ENCODE results near the gene ABCF3.

The ABCF3 gene

DNA sequence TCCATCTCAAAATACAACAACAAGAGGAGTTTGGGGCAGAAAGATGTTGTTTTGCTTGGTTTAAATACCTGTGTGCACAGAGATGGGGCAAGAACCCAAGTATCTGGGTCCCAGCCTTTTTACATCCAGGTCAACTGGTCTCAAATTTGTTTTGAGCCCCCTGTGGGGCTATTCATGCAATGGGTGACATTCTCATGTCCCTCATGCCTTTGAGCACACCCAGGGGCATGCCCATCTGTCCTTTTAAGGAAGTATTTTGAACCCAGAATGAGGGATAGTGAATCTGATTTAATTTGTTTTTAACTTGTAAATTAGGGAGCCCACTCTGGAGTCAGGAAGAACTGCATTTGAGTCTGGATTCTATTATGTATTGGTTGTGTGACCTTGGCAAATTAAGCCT is 14.8 kb downstream of the ABCF3 start:
- H3K4me3 ChIP-seq (ENCODE audit: low read length in 2 of 2): no peak overlapping the region
- no peaks in the 10 kb centered on the region for H3K27me3 ChIP-seq (ENCODE audit: control insufficient read depth in 2 of 2, insufficient read depth in 2 of 2, low read length in 2 of 2)
- no peak overlapping the region for H3K9ac ChIP-seq (ENCODE audit: low read depth in 1 of 2, low read length in 2 of 2)
- H3K4me1 ChIP-seq (ENCODE audit: control insufficient read depth in 2 of 2, insufficient read depth in 2 of 2, low read length in 2 of 2): no peaks in the 10 kb centered on the region
- H3K9me3 ChIP-seq (ENCODE audit: control insufficient read depth in 2 of 2, low read length in 2 of 2): no peaks in the 10 kb centered on the region
- H3K27ac ChIP-seq (ENCODE audit: low read depth in 2 of 2, low read length in 2 of 2): no peak overlapping the region
- H3K36me3 ChIP-seq (ENCODE audit: control insufficient read depth in 2 of 2, insufficient read depth in 2 of 2, low read length in 2 of 2): peaks cover 2 to 4% of the 10 kb centered on the region in 2 donors

DNA sequence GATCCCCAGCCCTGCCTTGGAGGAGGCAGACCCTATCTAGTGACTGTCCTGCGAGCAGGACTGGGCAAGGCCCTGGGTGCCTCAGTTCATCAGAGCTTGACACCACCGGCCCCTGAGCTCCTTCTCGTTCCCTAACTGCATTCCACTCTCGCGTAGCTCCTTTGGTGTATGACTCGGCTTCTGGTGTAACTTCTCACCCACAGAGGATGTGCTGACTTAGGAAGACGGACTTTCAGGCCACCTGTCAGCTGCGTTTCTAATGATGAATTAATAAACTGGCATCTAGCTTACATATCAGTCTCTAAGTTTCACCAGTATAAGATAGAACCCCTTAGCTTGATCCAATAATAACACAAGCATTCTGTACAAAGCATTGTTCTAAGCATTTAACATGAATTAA is 17.5 kb downstream of the ABCF3 start:
- H3K36me3 ChIP-seq (ENCODE audit: control insufficient read depth in 2 of 2, insufficient read depth in 2 of 2, low read length in 2 of 2): no peaks in the 10 kb centered on the region
- H3K27me3 ChIP-seq (ENCODE audit: control insufficient read depth in 2 of 2, insufficient read depth in 2 of 2, low read length in 2 of 2): no peaks in the 10 kb centered on the region
- H3K27ac ChIP-seq (ENCODE audit: low read depth in 2 of 2, low read length in 2 of 2): no peak overlapping the region
- H3K9me3 ChIP-seq (ENCODE audit: control insufficient read depth in 2 of 2, low read length in 2 of 2): no peaks in the 10 kb centered on the region
- H3K9ac ChIP-seq (ENCODE audit: low read depth in 1 of 2, low read length in 2 of 2): no peak overlapping the region
- no peak overlapping the region for H3K4me3 ChIP-seq (ENCODE audit: low read length in 2 of 2)
- H3K4me1 ChIP-seq (ENCODE audit: control insufficient read depth in 2 of 2, insufficient read depth in 2 of 2, low read length in 2 of 2): no peaks in the 10 kb centered on the region

DNA sequence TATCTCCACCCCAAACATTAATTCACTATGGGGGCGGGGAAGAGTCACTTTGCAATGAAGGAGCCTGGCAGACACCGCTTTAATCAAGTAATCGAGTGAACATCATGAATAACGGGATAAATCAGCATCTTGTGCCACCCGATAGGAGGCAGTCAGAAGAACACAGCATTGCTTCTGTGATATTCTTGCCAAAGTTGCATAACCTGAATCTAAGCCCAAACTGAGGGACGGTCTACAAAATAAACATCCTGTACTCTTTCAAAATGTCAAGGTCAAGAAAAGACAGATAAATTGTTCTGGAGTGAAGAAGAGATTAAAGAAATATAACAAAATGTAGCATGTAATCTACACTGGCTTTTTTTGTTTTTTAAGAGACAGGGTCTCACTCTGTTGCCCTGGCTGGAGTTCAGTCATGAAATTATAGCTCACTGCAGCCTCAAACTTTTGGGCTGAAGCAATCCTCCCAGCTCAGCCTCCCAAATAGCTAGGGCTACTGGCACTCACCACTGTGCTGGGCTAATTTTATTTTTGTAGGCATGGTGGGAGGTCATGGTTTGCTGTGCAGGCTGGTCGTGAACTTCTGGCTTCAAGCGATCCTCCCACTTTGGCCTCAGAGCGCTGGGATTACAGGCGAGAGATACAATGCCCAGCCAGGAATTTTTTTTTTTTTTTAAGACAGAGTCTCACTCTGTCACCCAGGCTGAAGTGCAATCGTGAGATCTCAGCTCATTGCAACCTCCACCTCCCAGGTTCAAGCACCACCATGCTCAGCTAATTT is 23.3 kb downstream of the ABCF3 start:
- H3K27ac ChIP-seq (ENCODE audit: low read depth in 2 of 2, low read length in 2 of 2): no peak overlapping the region
- H3K4me1 ChIP-seq (ENCODE audit: control insufficient read depth in 2 of 2, insufficient read depth in 2 of 2, low read length in 2 of 2): no peaks in the 10 kb centered on the region
- H3K9ac ChIP-seq (ENCODE audit: low read depth in 1 of 2, low read length in 2 of 2): no peak overlapping the region
- no peak overlapping the region for H3K4me3 ChIP-seq (ENCODE audit: low read length in 2 of 2)
- H3K9me3 ChIP-seq (ENCODE audit: control insufficient read depth in 2 of 2, low read length in 2 of 2): no peaks in the 10 kb centered on the region
- no peaks in the 10 kb centered on the region for H3K27me3 ChIP-seq (ENCODE audit: control insufficient read depth in 2 of 2, insufficient read depth in 2 of 2, low read length in 2 of 2)
- H3K36me3 ChIP-seq (ENCODE audit: control insufficient read depth in 2 of 2, insufficient read depth in 2 of 2, low read length in 2 of 2): no peaks in the 10 kb centered on the region

DNA sequence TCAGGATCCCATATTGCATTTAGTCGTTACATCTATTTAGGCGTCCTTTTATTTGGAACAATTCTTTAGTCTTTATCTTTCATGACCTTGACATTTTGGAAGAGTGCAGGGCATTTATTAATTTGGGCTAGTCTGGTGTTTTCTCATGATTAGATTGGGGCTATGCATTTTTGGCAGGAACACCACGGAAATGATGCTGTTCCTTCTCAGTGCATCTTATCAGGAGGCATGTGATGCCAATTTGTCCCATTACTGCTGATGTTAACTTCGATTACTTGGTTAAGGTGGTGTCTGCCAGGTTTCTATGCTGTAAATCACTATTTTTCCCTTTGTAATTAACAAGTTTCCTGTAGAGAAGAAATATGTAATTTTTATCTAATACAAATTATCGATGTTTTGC is 25.3 kb downstream of the ABCF3 start:
- no peaks in the 10 kb centered on the region for H3K4me1 ChIP-seq (ENCODE audit: control insufficient read depth in 2 of 2, insufficient read depth in 2 of 2, low read length in 2 of 2)
- H3K27ac ChIP-seq (ENCODE audit: low read depth in 2 of 2, low read length in 2 of 2): no peak overlapping the region
- H3K36me3 ChIP-seq (ENCODE audit: control insufficient read depth in 2 of 2, insufficient read depth in 2 of 2, low read length in 2 of 2): no peaks in the 10 kb centered on the region
- H3K9ac ChIP-seq (ENCODE audit: low read depth in 1 of 2, low read length in 2 of 2): no peak overlapping the region
- H3K4me3 ChIP-seq (ENCODE audit: low read length in 2 of 2): no peak overlapping the region
- H3K9me3 ChIP-seq (ENCODE audit: control insufficient read depth in 2 of 2, low read length in 2 of 2): no peaks in the 10 kb centered on the region
- H3K27me3 ChIP-seq (ENCODE audit: control insufficient read depth in 2 of 2, insufficient read depth in 2 of 2, low read length in 2 of 2): no peaks in the 10 kb centered on the region

DNA sequence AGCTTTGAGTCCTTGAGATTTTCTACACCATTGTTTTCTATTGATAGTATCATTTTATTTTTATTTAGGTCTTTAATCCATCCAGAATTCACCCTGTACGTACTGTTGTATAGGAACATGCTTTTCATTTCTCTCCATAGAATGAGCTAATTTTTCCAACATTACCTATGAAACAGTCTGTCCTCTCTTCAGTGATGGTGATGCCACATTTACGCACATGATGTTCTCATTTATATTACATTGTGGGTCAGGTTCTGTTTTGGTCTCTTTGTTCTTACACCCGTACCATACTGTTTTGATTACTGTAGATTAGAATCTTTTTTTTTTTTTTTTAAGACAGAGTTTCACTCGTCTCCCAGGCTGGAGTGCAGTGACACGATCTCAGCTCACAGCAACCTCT is 25.7 kb downstream of the ABCF3 start:
- H3K4me1 ChIP-seq (ENCODE audit: control insufficient read depth in 2 of 2, insufficient read depth in 2 of 2, low read length in 2 of 2): no peaks in the 10 kb centered on the region
- H3K27ac ChIP-seq (ENCODE audit: low read depth in 2 of 2, low read length in 2 of 2): no peak overlapping the region
- no peak overlapping the region for H3K9ac ChIP-seq (ENCODE audit: low read depth in 1 of 2, low read length in 2 of 2)
- no peaks in the 10 kb centered on the region for H3K36me3 ChIP-seq (ENCODE audit: control insufficient read depth in 2 of 2, insufficient read depth in 2 of 2, low read length in 2 of 2)
- H3K27me3 ChIP-seq (ENCODE audit: control insufficient read depth in 2 of 2, insufficient read depth in 2 of 2, low read length in 2 of 2): no peaks in the 10 kb centered on the region
- H3K9me3 ChIP-seq (ENCODE audit: control insufficient read depth in 2 of 2, low read length in 2 of 2): no peaks in the 10 kb centered on the region
- no peak overlapping the region for H3K4me3 ChIP-seq (ENCODE audit: low read length in 2 of 2)

DNA sequence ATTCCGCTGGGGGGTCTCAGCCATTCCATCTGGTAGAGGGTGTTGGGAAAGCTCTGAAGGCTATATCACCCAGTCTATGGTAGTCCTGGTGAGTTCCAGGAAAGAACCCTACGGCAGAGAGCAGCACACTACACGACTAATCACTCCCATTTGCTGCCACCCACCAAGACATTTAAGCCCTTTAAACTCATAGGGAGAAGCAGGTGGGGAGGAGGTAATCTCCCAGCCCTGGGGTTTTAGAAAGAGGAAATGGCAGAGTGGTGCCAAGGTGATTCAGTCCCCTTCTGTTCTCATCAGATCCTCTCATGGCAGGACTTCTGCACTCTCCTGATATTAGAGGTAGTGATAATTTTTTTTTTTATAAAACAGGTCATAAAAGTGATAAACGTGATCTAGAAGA is 32.8 kb downstream of the ABCF3 start:
- Histone ChIP-seq H3K27me3 (ENCODE audit: control insufficient read depth in 2 of 2, insufficient read depth in 2 of 2, low read length in 2 of 2) (no peaks in the 10 kb centered on the region), H3K4me1 (ENCODE audit: control insufficient read depth in 2 of 2, insufficient read depth in 2 of 2, low read length in 2 of 2) (no peaks in the 10 kb centered on the region), H3K9ac (ENCODE audit: low read depth in 1 of 2, low read length in 2 of 2) (no peak overlapping the region), H3K27ac (ENCODE audit: low read depth in 2 of 2, low read length in 2 of 2) (no peak overlapping the region), H3K9me3 (ENCODE audit: control insufficient read depth in 2 of 2, low read length in 2 of 2) (no peaks in the 10 kb centered on the region), H3K4me3 (ENCODE audit: low read length in 2 of 2) (no peak overlapping the region), H3K36me3 (ENCODE audit: control insufficient read depth in 2 of 2, insufficient read depth in 2 of 2, low read length in 2 of 2) (no peaks in the 10 kb centered on the region)

DNA sequence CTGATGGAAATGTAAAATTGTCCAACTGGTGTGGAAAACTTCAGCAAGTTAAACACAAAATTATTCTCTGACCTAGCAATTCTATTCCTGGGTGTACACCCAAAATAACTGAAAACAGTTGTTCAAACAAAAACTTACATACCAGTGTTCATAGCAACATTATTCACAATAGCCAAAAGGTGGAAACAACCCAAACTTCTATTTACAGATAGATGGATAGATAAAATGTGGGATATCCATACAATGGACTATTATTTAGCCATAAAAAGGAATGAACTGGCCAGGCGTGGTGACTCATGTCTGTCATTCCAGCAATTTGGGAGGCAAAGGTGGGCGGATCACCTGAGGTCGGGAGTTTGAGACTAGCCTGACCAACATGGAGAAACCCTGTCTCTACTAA is 36.5 kb downstream of the ABCF3 start:
- Histone ChIP-seq H3K9ac (ENCODE audit: low read depth in 1 of 2, low read length in 2 of 2) (no peak overlapping the region), H3K27ac (ENCODE audit: low read depth in 2 of 2, low read length in 2 of 2) (no peak overlapping the region), H3K9me3 (ENCODE audit: control insufficient read depth in 2 of 2, low read length in 2 of 2) (no peaks in the 10 kb centered on the region), H3K4me3 (ENCODE audit: low read length in 2 of 2) (no peak overlapping the region), H3K36me3 (ENCODE audit: control insufficient read depth in 2 of 2, insufficient read depth in 2 of 2, low read length in 2 of 2) (no peaks in the 10 kb centered on the region), H3K4me1 (ENCODE audit: control insufficient read depth in 2 of 2, insufficient read depth in 2 of 2, low read length in 2 of 2) (no peaks in the 10 kb centered on the region), H3K27me3 (ENCODE audit: control insufficient read depth in 2 of 2, insufficient read depth in 2 of 2, low read length in 2 of 2) (peaks cover 0 to 2% of the 10 kb centered on the region in 2 donors)

DNA sequence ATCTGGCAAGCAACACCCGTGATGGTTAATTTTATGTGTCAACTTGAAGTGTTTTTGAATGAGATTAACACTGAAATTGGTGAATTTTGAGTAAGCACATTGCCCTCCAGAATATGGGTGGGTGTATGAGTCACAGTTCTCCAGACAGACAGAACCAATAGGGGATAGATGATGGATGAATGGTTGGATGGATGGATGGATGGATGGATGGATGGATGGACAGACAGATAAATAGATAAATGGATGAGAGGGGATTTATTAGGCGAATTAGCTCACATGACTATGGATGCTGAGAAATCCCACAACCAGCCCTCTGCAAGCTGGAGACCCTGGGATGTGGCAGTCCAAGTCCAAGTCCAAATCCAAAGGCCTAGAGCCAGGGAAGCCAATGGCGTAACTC is 37.9 kb downstream of the ABCF3 start:
- peaks cover 13 to 16% of the 10 kb centered on the region in 2 donors for H3K27me3 ChIP-seq (ENCODE audit: control insufficient read depth in 2 of 2, insufficient read depth in 2 of 2, low read length in 2 of 2)
- H3K9ac ChIP-seq (ENCODE audit: low read depth in 1 of 2, low read length in 2 of 2): no peak overlapping the region
- no peaks in the 10 kb centered on the region for H3K9me3 ChIP-seq (ENCODE audit: control insufficient read depth in 2 of 2, low read length in 2 of 2)
- no peaks in the 10 kb centered on the region for H3K36me3 ChIP-seq (ENCODE audit: control insufficient read depth in 2 of 2, insufficient read depth in 2 of 2, low read length in 2 of 2)
- H3K4me1 ChIP-seq (ENCODE audit: control insufficient read depth in 2 of 2, insufficient read depth in 2 of 2, low read length in 2 of 2): no peaks in the 10 kb centered on the region
- no peak overlapping the region for H3K4me3 ChIP-seq (ENCODE audit: low read length in 2 of 2)
- no peak overlapping the region for H3K27ac ChIP-seq (ENCODE audit: low read depth in 2 of 2, low read length in 2 of 2)

DNA sequence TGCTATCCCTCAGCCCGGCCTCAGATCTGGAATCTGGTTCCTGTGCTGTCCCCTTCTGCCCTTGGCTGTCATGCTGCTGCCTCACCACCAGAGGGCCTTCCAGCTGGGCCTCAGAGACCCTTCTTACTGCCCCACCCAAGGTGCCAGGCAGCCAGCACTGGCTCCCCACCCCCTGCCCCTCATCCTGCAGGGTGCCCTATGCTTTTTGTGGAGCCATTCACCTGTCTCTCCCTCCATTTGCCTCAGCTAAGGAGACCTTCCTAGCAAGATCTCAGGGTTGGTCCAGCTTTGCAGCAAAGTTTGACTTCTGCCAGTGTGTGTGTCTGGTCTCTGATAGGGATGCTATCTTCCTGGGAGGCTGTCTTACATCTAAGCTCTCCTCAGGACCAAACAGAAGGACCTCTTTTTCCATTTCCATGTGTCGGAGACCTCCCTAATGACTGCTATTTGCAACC is 41.5 kb downstream of the ABCF3 start:
- Histone ChIP-seq H3K9me3 (ENCODE audit: control insufficient read depth in 2 of 2, low read length in 2 of 2) (no peaks in the 10 kb centered on the region), H3K9ac (ENCODE audit: low read depth in 1 of 2, low read length in 2 of 2) (no peak overlapping the region), H3K36me3 (ENCODE audit: control insufficient read depth in 2 of 2, insufficient read depth in 2 of 2, low read length in 2 of 2) (no peaks in the 10 kb centered on the region), H3K27me3 (ENCODE audit: control insufficient read depth in 2 of 2, insufficient read depth in 2 of 2, low read length in 2 of 2) (peaks cover 36 to 41% of the 10 kb centered on the region in 2 donors), H3K27ac (ENCODE audit: low read depth in 2 of 2, low read length in 2 of 2) (no peak overlapping the region), H3K4me3 (ENCODE audit: low read length in 2 of 2) (no peak overlapping the region), H3K4me1 (ENCODE audit: control insufficient read depth in 2 of 2, insufficient read depth in 2 of 2, low read length in 2 of 2) (peaks cover 11 to 17% of the 10 kb centered on the region in 2 donors)

DNA sequence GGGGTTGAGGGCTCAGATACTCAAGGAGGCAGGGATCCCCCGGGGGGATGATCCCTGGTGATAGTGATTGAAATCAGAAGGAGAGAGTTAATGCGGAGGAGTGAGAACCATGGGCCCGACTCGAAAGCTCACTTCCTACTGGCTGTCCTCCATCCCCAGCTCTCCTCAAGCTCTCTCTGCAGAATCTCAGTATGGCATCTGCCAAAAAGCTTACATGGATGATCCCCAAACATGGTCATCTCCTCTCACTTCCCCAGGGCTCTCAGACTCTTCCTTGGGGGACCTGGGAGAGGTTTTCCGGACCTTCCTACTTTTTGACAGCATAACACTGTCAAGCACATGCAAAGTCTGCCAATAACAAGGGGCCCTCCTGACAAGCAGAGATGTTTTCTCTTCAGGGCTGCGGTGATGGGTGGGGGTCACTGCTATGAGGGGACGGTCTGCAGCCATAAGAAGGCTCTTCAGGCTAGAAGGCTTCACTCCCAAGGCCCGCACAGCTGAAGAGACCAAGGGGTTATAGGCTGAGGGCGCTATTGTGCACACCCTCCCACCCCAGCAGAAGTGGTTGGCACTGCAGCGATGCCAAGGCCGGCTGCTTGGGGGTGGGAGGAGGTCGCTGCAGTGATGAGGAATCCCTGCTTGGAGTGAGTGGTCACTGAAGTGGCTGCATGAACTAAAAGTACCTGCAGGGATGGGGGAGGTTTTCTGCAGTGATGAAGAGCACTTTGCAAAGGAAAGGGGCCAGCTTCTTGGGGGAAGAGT is 42.6 kb downstream of the ABCF3 start:
- H3K27ac ChIP-seq (ENCODE audit: low read depth in 2 of 2, low read length in 2 of 2): no peak overlapping the region
- no peaks in the 10 kb centered on the region for H3K9me3 ChIP-seq (ENCODE audit: control insufficient read depth in 2 of 2, low read length in 2 of 2)
- peaks cover 11 to 17% of the 10 kb centered on the region in 2 donors for H3K4me1 ChIP-seq (ENCODE audit: control insufficient read depth in 2 of 2, insufficient read depth in 2 of 2, low read length in 2 of 2)
- H3K27me3 ChIP-seq (ENCODE audit: control insufficient read depth in 2 of 2, insufficient read depth in 2 of 2, low read length in 2 of 2): peaks cover 42 to 46% of the 10 kb centered on the region in 2 donors
- no peaks in the 10 kb centered on the region for H3K36me3 ChIP-seq (ENCODE audit: control insufficient read depth in 2 of 2, insufficient read depth in 2 of 2, low read length in 2 of 2)
- no peak overlapping the region for H3K4me3 ChIP-seq (ENCODE audit: low read length in 2 of 2)
- no peak overlapping the region for H3K9ac ChIP-seq (ENCODE audit: low read depth in 1 of 2, low read length in 2 of 2)
